Measurements from ENCODE around the gene SLC44A2. TPM values are rescaled to one million over a fixed set of nuclear protein-coding genes. Genes with fewer than 3 reads are reported as not detected.

SLC44A2 gene
- total RNA-seq, 1 donor from 2014 or later, result 220 TPM

Other genes starting within 250 kb of the SLC44A2 start
- gene TYK2, start 245.0 kb upstream of the SLC44A2 start, total RNA-seq, result 94.4 to 132 TPM (median 104 TPM) in 3 replicates
- 137 to 159 TPM (median 141 TPM) in 3 replicates for gene CDC37, start 222.0 kb upstream of the SLC44A2 start, total RNA-seq
- 16.8 to 18.9 TPM (median 18.8 TPM) in 3 replicates for gene PDE4A, start 205.0 kb upstream of the SLC44A2 start, total RNA-seq
- 69.3 to 79.9 TPM (median 70.9 TPM) in 3 replicates for gene KEAP1, start 122.2 kb upstream of the SLC44A2 start, total RNA-seq
- gene S1PR5, start 108.1 kb upstream of the SLC44A2 start, total RNA-seq, result 3.7 to 6.7 TPM (median 6.4 TPM) in 3 replicates
- 14.8 to 23.2 TPM (median 21.7 TPM) in 3 replicates for gene ATG4D, start 81.6 kb upstream of the SLC44A2 start, total RNA-seq
- 14.2 to 16.1 TPM (median 15.4 TPM) in 3 replicates for gene KRI1, start 59.5 kb upstream of the SLC44A2 start, total RNA-seq
- gene CDKN2D, start 56.6 kb upstream of the SLC44A2 start, total RNA-seq, result 8.3 to 12.0 TPM (median 10.4 TPM) in 3 replicates
- 0.45 TPM in 1 of 3 replicates, not detected in the others for gene AP1M2, start 38.2 kb upstream of the SLC44A2 start, total RNA-seq
- gene ILF3, start 28.8 kb downstream of the SLC44A2 start, total RNA-seq, result 156 to 234 TPM (median 171 TPM) in 3 replicates
- gene QTRT1, start 75.9 kb downstream of the SLC44A2 start, total RNA-seq, result 28.2 to 50.2 TPM (median 33.7 TPM) in 3 replicates
- gene DNM2, start 92.5 kb downstream of the SLC44A2 start, total RNA-seq, result 106 to 125 TPM (median 116 TPM) in 3 replicates
- 29.1 to 33.7 TPM (median 31.5 TPM) in 3 replicates for gene TMED1, start 210.7 kb downstream of the SLC44A2 start, total RNA-seq
- 0.30 to 0.34 TPM in 2 of 3 replicates, not detected in the other for gene C19orf38, start 222.9 kb downstream of the SLC44A2 start, total RNA-seq
- 59.9 to 62.0 TPM (median 61.8 TPM) in 3 replicates for gene CARM1, start 246.0 kb downstream of the SLC44A2 start, total RNA-seq